B cell (primary cell): ENCODE data around the gene FKBP1B. TPM values are rescaled to one million over a fixed set of nuclear protein-coding genes. Genes with fewer than 3 reads are reported as not detected.

Experiments
- ATAC-seq: fragments of 200-7000 bp; cut with Tn5 transposase; one replicate; pipeline ENCODE4 v1.10.0; 2021; ENCODE audit warnings: low read depth, mild to moderate bottlenecking, moderate number of reproducible peaks, moderate library complexity
- CTCF ChIA-PET: fragments of 350-600 bp; sonication (Branson Sonifier 250); formaldehyde crosslinking; loops from one replicate; lab custom pipeline; 2021; ENCODE audit warnings: antibody characterized with exemption, inconsistent platforms; lab: Charles Lee
- POLR2A ChIA-PET: fragments of 350-600 bp; sonication (Branson Sonifier 250); formaldehyde crosslinking; loops from one replicate; lab custom pipeline; 2021; ENCODE audit warnings: antibody characterized with exemption; lab: Charles Lee
- DNase-seq: peaks from one replicate; pipeline ENCODE4 v3.0.0; 2013
- H2AFZ ChIP-seq: 2 replicates; pipeline ENCODE4 v1.6.1; 2012; ENCODE audit warnings: mild to moderate bottlenecking, low read depth, low read length; ENCODE audit not compliant: insufficient read depth, poor library complexity, severe bottlenecking
- H3K27ac ChIP-seq, 2 donors: 1 replicate in 1 of 2; 2 replicates in 1 of 2; pipeline ENCODE4 v1.5.1; 2012 to 2013; ENCODE audit warnings: low read length in 2 of 2, mild to moderate bottlenecking in 2 of 2, moderate library complexity in 1 of 2
- H3K27me3 ChIP-seq, 4 experiments: fragments of 200-600 bp in 1 of 4; sonication (generic) in 1 of 4; replicated peaks in 1 of 4; 1 replicate in 2 of 4; 2 replicates in 2 of 4; pipeline versions ENCODE4 v1.6.1 to v1.7.0; 2013 to 2016; ENCODE audit warnings: low read length in 3 of 4, mild to moderate bottlenecking in 2 of 4, mixed read lengths in 1 of 4, moderate library complexity in 1 of 4; ENCODE audit not compliant: insufficient read depth in 4 of 4, control insufficient read depth in 3 of 4; ENCODE audit errors: control extremely low read depth in 1 of 4
- H3K36me3 ChIP-seq, 2 experiments: replicated peaks in 1 of 2; 1 replicate in 1 of 2; 2 replicates in 1 of 2; pipeline versions ENCODE4 v1.6.1 to v1.7.1; 2013; ENCODE audit warnings: low read length in 1 of 2; ENCODE audit not compliant: insufficient read depth in 2 of 2, control insufficient read depth in 1 of 2; ENCODE audit errors: control extremely low read depth in 1 of 2, extremely low read depth in 1 of 2
- H3K4me1 ChIP-seq, 2 donors: fragments of 200-600 bp in 1 of 2; sonication (generic) in 1 of 2; 1 replicate in 1 of 2; 2 replicates in 1 of 2; pipeline versions ENCODE4 v1.5.1 to v1.6.1; 2013 to 2017; ENCODE audit warnings: low read length in 2 of 2; ENCODE audit not compliant: control insufficient read depth in 2 of 2, insufficient read depth in 2 of 2
- H3K4me2 ChIP-seq: replicated peaks from 2 replicates; pipeline ENCODE3; 2012; ENCODE audit warnings: mild to moderate bottlenecking, low read depth, low read length; ENCODE audit not compliant: poor library complexity, severe bottlenecking
- H3K4me3 ChIP-seq, 5 experiments: fragments of 200-600 bp in 1 of 5; sonication (generic) in 1 of 5; 1 replicate in 3 of 5; 2 replicates in 2 of 5; pipeline versions ENCODE4 v1.5.1 to v1.7.0; 2011 to 2016; ENCODE audit warnings: low read length in 4 of 5, mild to moderate bottlenecking in 4 of 5, low read depth in 2 of 5, control low read depth in 1 of 5, moderate library complexity in 1 of 5; ENCODE audit not compliant: insufficient read depth in 1 of 5; ENCODE audit errors: control extremely low read depth in 1 of 5, extremely low read depth in 1 of 5
- H3K79me2 ChIP-seq: fragments of 200-600 bp; sonication (generic); one replicate; pipeline ENCODE4 v1.6.0; 2016; ENCODE audit warnings: low read length; ENCODE audit not compliant: control insufficient read depth, insufficient read depth
- H3K9ac ChIP-seq: fragments of 200-600 bp; sonication (generic); 2 replicates; pipeline ENCODE4 v1.6.1; 2017; ENCODE audit warnings: mild to moderate bottlenecking, low read length, moderate library complexity
- H3K9me3 ChIP-seq, 3 donors: one replicate each; pipeline versions ENCODE4 v1.6.1 to v1.7.1; 2013; ENCODE audit warnings: low read length in 2 of 3; ENCODE audit not compliant: control insufficient read depth in 2 of 3, insufficient read depth in 1 of 3; ENCODE audit errors: control extremely low read depth in 1 of 3
- H4K20me1 ChIP-seq: 2 replicates; pipeline ENCODE4 v1.6.0; 2012; ENCODE audit warnings: mild to moderate bottlenecking, low read length; ENCODE audit not compliant: insufficient read depth, control insufficient read depth, poor library complexity, severe bottlenecking
- H3K27ac Mint-ChIP-seq: one replicate; pipeline ENCODE4 v1.8.0; 2021; ENCODE audit warnings: mixed read lengths
- H3K27me3 Mint-ChIP-seq: one replicate; pipeline ENCODE4 v1.8.0; 2021; ENCODE audit warnings: mixed read lengths
- H3K4me1 Mint-ChIP-seq: one replicate; pipeline ENCODE4 v1.8.0; 2021; ENCODE audit warnings: mixed read lengths
- H3K4me3 Mint-ChIP-seq: one replicate; pipeline ENCODE4 v1.8.0; 2021; ENCODE audit warnings: mixed read lengths
- H3K9me3 Mint-ChIP-seq: one replicate; pipeline ENCODE4 v1.8.0; 2022; ENCODE audit warnings: mixed read lengths; ENCODE audit not compliant: insufficient read depth
- EZH2 ChIP-seq: IDR thresholded peaks from 2 replicates; pipeline ENCODE4 v1.6.1; 2012; ENCODE audit warnings: borderline replicate concordance, low read depth, mild to moderate bottlenecking, moderate library complexity, low read length; ENCODE audit not compliant: insufficient read depth, poor library complexity, severe bottlenecking
- WGBS: methylation state at CpG from one replicate; pipeline ENCODE4 v1.1.5; 2013; ENCODE audit warnings: missing lambda C conversion rate; ENCODE audit not compliant: insufficient coverage; 5-methylcytosine and 5-hydroxymethylcytosine counted together
- intact Hi-C: fragments of 100-400 bp; cut with micrococcal nuclease; formaldehyde crosslinking; loops from one replicate; pipeline ENCODE4 v1.10.0; 2022
- polyA plus RNA-seq: library from polyadenylated mRNA; depleted of rRNA; stranded (reverse); fragments of >200 nt; gene quantifications from 2 replicates; pipeline ENCODE4 v1.2.3, GENCODE V29; 2012
- total RNA-seq, 2 donors: library from RNA; stranded (reverse); fragments of 120-200 nt in 1 of 2; gene quantifications; 1 replicate in 1 of 2; 2 replicates in 1 of 2; pipeline versions ENCODE4 v1.2.3 to v1.2.4, GENCODE V29; 2013 to 2022
- TF ChIP-seq, protein P1 (sequence below): fragments of 200-600 bp; IDR thresholded peaks from one replicate; pipeline ENCODE4 v1.8.0; 2022; ENCODE audit warnings: antibody characterized with exemption, mild to moderate bottlenecking

The FKBP1B gene
- total and polyA plus RNA-seq, 2 donors (not counting 1 experiment from before 2014, with no cell fraction given) = 0.85 to 3.8 TPM

- no peak overlapping the region for H2AFZ ChIP-seq
- no peak for TF ChIP-seq EZH2
- TF ChIP-seq, protein P1, sequence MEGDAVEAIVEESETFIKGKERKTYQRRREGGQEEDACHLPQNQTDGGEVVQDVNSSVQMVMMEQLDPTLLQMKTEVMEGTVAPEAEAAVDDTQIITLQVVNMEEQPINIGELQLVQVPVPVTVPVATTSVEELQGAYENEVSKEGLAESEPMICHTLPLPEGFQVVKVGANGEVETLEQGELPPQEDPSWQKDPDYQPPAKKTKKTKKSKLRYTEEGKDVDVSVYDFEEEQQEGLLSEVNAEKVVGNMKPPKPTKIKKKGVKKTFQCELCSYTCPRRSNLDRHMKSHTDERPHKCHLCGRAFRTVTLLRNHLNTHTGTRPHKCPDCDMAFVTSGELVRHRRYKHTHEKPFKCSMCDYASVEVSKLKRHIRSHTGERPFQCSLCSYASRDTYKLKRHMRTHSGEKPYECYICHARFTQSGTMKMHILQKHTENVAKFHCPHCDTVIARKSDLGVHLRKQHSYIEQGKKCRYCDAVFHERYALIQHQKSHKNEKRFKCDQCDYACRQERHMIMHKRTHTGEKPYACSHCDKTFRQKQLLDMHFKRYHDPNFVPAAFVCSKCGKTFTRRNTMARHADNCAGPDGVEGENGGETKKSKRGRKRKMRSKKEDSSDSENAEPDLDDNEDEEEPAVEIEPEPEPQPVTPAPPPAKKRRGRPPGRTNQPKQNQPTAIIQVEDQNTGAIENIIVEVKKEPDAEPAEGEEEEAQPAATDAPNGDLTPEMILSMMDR = no peak
- CTCF ChIA-PET = no interaction called here
Observed at GRCh38 chr2:24075259-24075658, 25.7 kb downstream of the FKBP1B start.

More at GRCh38 chr2:24075259-24075658, 25.7 kb downstream of the FKBP1B start:
- no peaks in the 10 kb centered on the region for H3K9me3 ChIP-seq
- POLR2A ChIA-PET = no interaction called here
- Mint-ChIP-seq H3K27me3 (no peaks in the 10 kb centered on the region), H3K9me3 (no peaks in the 10 kb centered on the region), H3K27ac (peak overlapping the region; percentile 41), H3K4me1 (peaks cover 33% of the 10 kb centered on the region), H3K4me3 (peak overlapping the region; percentile 98)
- no peak for DNase-seq
- H3K9ac ChIP-seq = peak overlapping the region; percentile 85
- H3K36me3 ChIP-seq = peaks cover 0 to 17% of the 10 kb centered on the region in 2 experiments
- peaks cover 15 to 18% of the 10 kb centered on the region in 2 donors for H3K4me1 ChIP-seq
- peak overlapping the region in 4 of 5 experiments; percentile 83 to 99 (median 96) for H3K4me3 ChIP-seq
- peak overlapping the region in 1 of 2 donors; percentile 87 for H3K27ac ChIP-seq
- peak overlapping the region; percentile 83 for H3K4me2 ChIP-seq
- no peak for ATAC-seq
- WGBS = 100% methylated on average over 1 of the region's 5 CpGs
- H3K27me3 ChIP-seq = no peaks in the 10 kb centered on the region
- peaks cover 27% of the 10 kb centered on the region for H3K79me2 ChIP-seq
- intact Hi-C loops = loop anchor here (10.0 kb wide), 1 partner anchor 690 kb away; the partner anchor contains the start of gene KLHL29
- H4K20me1 ChIP-seq = peaks cover 6% of the 10 kb centered on the region
